WI38 (cell line): Measurements from ENCODE around the gene PTPRZ1.

Source experiments
- H3K4me3 ChIP-seq: 2 replicates; pipeline ENCODE4 v1.5.1; 2011; ENCODE audit warnings: low read depth, mild to moderate bottlenecking, control low read depth, low read length
- CTCF ChIP-seq: IDR thresholded peaks from 2 replicates; pipeline ENCODE4 v1.5.1; 2012; ENCODE audit warnings: low read depth, mild to moderate bottlenecking, control low read depth, low read length

The PTPRZ1 gene

GRCh38 chr7:121890833-121891232, 17.9 kb downstream of the PTPRZ1 start:
- TF ChIP-seq CTCF = no peak
- H3K4me3 ChIP-seq = no peak overlapping the region

- TF ChIP-seq CTCF = no peak
- H3K4me3 ChIP-seq = no peak overlapping the region
Observed at GRCh38 chr7:121891731-121892130, 18.8 kb downstream of the PTPRZ1 start.

GRCh38 chr7:121901026-121901425, 28.1 kb downstream of the PTPRZ1 start:
- no peak for TF ChIP-seq CTCF
- H3K4me3 ChIP-seq = no peak overlapping the region

GRCh38 chr7:121904120-121904519, 31.2 kb downstream of the PTPRZ1 start:
- no peak overlapping the region for H3K4me3 ChIP-seq
- TF ChIP-seq CTCF = no peak

GRCh38 chr7:121908042-121908441, 35.1 kb downstream of the PTPRZ1 start:
- TF ChIP-seq CTCF = no peak
- H3K4me3 ChIP-seq = no peak overlapping the region

- TF ChIP-seq CTCF = no peak
- no peak overlapping the region for H3K4me3 ChIP-seq
Observed at GRCh38 chr7:121909716-121910345, 36.9 kb downstream of the PTPRZ1 start.

GRCh38 chr7:121913947-121914675, 41.1 kb downstream of the PTPRZ1 start:
- no peak overlapping the region for H3K4me3 ChIP-seq
- no peak for TF ChIP-seq CTCF
